ENCODE results near the gene KCTD4. TPM values are rescaled to one million over a fixed set of nuclear protein-coding genes. Genes with fewer than 3 reads are reported as not detected.

The KCTD4 gene
- total RNA-seq, 1 experiment from 2014 or later: not detected

DNA sequence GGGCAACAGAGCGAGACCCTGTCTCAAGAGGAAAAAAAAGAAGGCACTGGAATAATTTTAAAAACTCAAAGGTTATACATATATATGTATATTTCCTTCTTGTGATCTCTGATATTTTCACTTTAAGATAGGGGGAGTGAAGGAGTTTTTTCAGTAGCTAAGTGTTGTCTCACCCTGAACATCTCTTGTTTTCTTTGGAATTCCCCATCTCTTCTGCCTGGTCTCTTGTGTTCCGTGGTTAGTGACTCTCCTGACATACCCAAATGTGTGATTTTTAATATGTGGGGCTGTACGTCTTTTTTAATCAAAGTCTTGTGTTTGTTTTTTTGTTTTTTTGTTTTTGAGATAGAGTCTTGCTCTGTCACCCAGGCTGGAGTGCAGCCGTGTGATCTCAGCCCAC is 15.3 kb upstream of the KCTD4 start:
- Histone ChIP-seq H3K27me3 (ENCODE audit: insufficient read depth, low read depth) (no peaks in the 10 kb centered on the region), H3K4me3 (no peak overlapping the region), H3K79me2 (ENCODE audit: low read depth) (peaks cover 12% of the 10 kb centered on the region), H3K4me2 (no peak overlapping the region), H3K4me1 (replicated peaks; ENCODE audit: insufficient read depth) (peaks cover 36% of the 10 kb centered on the region), H3K27ac (no peak overlapping the region), H3K9me2 (ENCODE audit: insufficient read depth) (no peaks in the 10 kb centered on the region), H3K9me3 (ENCODE audit: insufficient read depth, low read depth) (no peaks in the 10 kb centered on the region), H4K20me1 (ENCODE audit: insufficient read depth) (no peaks in the 10 kb centered on the region), H3F3A (ENCODE audit: insufficient read depth, low read depth) (peaks cover 22% of the 10 kb centered on the region), H3K36me3 (ENCODE audit: low read depth) (no peaks in the 10 kb centered on the region), H2AFZ (no peak overlapping the region)
- POLR2A ChIA-PET (ENCODE audit: unreplicated experiment): no interaction called here
- intact Hi-C loops (cut with micrococcal nuclease; ENCODE audit: unreplicated experiment): no loop called here
- DNase-seq: no peak
- no TSS peak for BruUV-seq (replicated peaks)
- no peak for TF ChIP-seq EZH2 (IDR thresholded peaks at IDR 0.05; ENCODE audit: low read depth)
- no peak for TF ChIP-seq CTCF (conservative IDR thresholded peaks at IDR 0.05)
- CTCF ChIA-PET: no interaction called here

GRCh38 chr13:45215392-45216077 is 14.7 kb upstream of the KCTD4 start:
- no peaks in the 10 kb centered on the region for H3K9me3 ChIP-seq (ENCODE audit: insufficient read depth, low read depth)
- H3K4me1 ChIP-seq (replicated peaks; ENCODE audit: insufficient read depth): peaks cover 33% of the 10 kb centered on the region
- DNase-seq: no peak
- no TSS peak for BruUV-seq (replicated peaks)
- no peaks in the 10 kb centered on the region for H3K27me3 ChIP-seq (ENCODE audit: insufficient read depth, low read depth)
- H3F3A ChIP-seq (ENCODE audit: insufficient read depth, low read depth): peaks cover 22% of the 10 kb centered on the region
- no peak overlapping the region for H3K27ac ChIP-seq
- H3K9me2 ChIP-seq (ENCODE audit: insufficient read depth): no peaks in the 10 kb centered on the region
- H3K4me2 ChIP-seq: no peak overlapping the region
- ChIA-PET POLR2A (ENCODE audit: unreplicated experiment) (no interaction called here), CTCF (interaction anchor here (0.5 kb wide), 1 partner anchor 50 kb away, joined by 7 read pairs; no protein-coding TSS in a partner anchor)
- no peaks in the 10 kb centered on the region for H4K20me1 ChIP-seq (ENCODE audit: insufficient read depth)
- 0 out of 2 replicates have a peak, but pooled peaks cover under 1% of the 10 kb centered on the region for H3K36me3 ChIP-seq (ENCODE audit: low read depth)
- TF ChIP-seq CTCF (conservative IDR thresholded peaks at IDR 0.05): no peak
- no peak for TF ChIP-seq EZH2 (IDR thresholded peaks at IDR 0.05; ENCODE audit: low read depth)
- peaks cover 6% of the 10 kb centered on the region for H3K79me2 ChIP-seq (ENCODE audit: low read depth)
- no peak overlapping the region for H3K4me3 ChIP-seq
- H2AFZ ChIP-seq: no peak overlapping the region
- intact Hi-C loops (cut with micrococcal nuclease; ENCODE audit: unreplicated experiment): no loop called here

- Histone ChIP-seq H3K27me3 (ENCODE audit: insufficient read depth, low read depth) (no peaks in the 10 kb centered on the region), H3K79me2 (ENCODE audit: low read depth) (peaks cover 17% of the 10 kb centered on the region), H3K27ac (0 out of 2 replicates have a peak overlapping the region, but pooled peaks have one; percentile 21), H4K20me1 (ENCODE audit: insufficient read depth) (no peaks in the 10 kb centered on the region), H3K4me1 (replicated peaks; ENCODE audit: insufficient read depth) (peaks cover 45% of the 10 kb centered on the region), H3F3A (ENCODE audit: insufficient read depth, low read depth) (peaks cover 19% of the 10 kb centered on the region), H3K36me3 (ENCODE audit: low read depth) (peaks cover 29% of the 10 kb centered on the region), H3K9me3 (ENCODE audit: insufficient read depth, low read depth) (peaks cover 10% of the 10 kb centered on the region; the same call in 1 of the 2 replicates), H2AFZ (no peak overlapping the region), H3K4me3 (no peak overlapping the region), H3K4me2 (no peak overlapping the region), H3K9me2 (ENCODE audit: insufficient read depth) (no peaks in the 10 kb centered on the region)
- peak in 1 of 2 experiments; percentile 71 for DNase-seq
- BruUV-seq (replicated peaks): no TSS peak
- CTCF ChIA-PET: no interaction called here
- TF ChIP-seq EZH2 (IDR thresholded peaks at IDR 0.05; ENCODE audit: low read depth) (no peak), CTCF (conservative IDR thresholded peaks at IDR 0.05) (no peak)
- intact Hi-C loops (cut with micrococcal nuclease; ENCODE audit: unreplicated experiment): loop anchor here (5.0 to 10.0 kb wide), 3 partner anchors 46 to 162 kb away; partner anchors contain the start of gene GTF2F2
- POLR2A ChIA-PET (ENCODE audit: unreplicated experiment): interaction anchor here (0.7 kb wide), 1 partner anchor 11 kb away, joined by 4 read pairs; no protein-coding TSS in a partner anchor
These were observed 8.4 kb upstream of the KCTD4 start for GRCh38 chr13:45209229-45209628.

Data from PC-9 (cell line).